Hepatocyte (in vitro differentiated cells): Measurements from ENCODE around the gene ZER1. TPM values are rescaled to one million over a fixed set of nuclear protein-coding genes. Genes with fewer than 3 reads are reported as not detected.

Experiments used
- DNase-seq: peaks from one replicate; pipeline ENCODE4 v3.0.0-alpha.2; 2016; ENCODE audit warnings: low spot score
- H2AFZ ChIP-seq: fragments of 200-600 bp; sonication (generic); 2 replicates; pipeline ENCODE4 v1.6.0; 2016; ENCODE audit warnings: antibody characterized with exemption, mild to moderate bottlenecking
- H3K27ac ChIP-seq: fragments of 200-600 bp; sonication (generic); 2 replicates; pipeline ENCODE4 v1.5.1; 2016; ENCODE audit warnings: mild to moderate bottlenecking
- H3K27me3 ChIP-seq: fragments of 200-600 bp; sonication (generic); 2 replicates; pipeline ENCODE4 v1.6.1; 2016
- H3K36me3 ChIP-seq: fragments of 200-600 bp; sonication (generic); replicated peaks from 2 replicates; pipeline ENCODE4 v1.5.1; 2016; ENCODE audit warnings: low read depth; ENCODE audit not compliant: insufficient read depth
- H3K4me1 ChIP-seq: fragments of 200-600 bp; sonication (generic); 2 replicates; pipeline ENCODE4 v1.5.1; 2016; ENCODE audit warnings: mild to moderate bottlenecking, moderate library complexity; ENCODE audit not compliant: insufficient read depth
- H3K4me2 ChIP-seq: fragments of 200-600 bp; sonication (generic); 2 replicates; pipeline ENCODE4 v1.6.0; 2016
- H3K4me3 ChIP-seq: fragments of 200-600 bp; sonication (generic); 2 replicates; pipeline ENCODE4 v1.5.1; 2016; ENCODE audit warnings: mild to moderate bottlenecking
- H3K79me2 ChIP-seq: fragments of 200-600 bp; sonication (generic); 2 replicates; pipeline ENCODE4 v1.6.0; 2017; ENCODE audit warnings: mild to moderate bottlenecking
- H3K9me2 ChIP-seq: fragments of 200-600 bp; sonication (generic); replicated peaks from 2 replicates; pipeline ENCODE4 v1.6.0; 2017; ENCODE audit warnings: mild to moderate bottlenecking; ENCODE audit not compliant: insufficient read depth
- H3K9me3 ChIP-seq: fragments of 200-600 bp; sonication (generic); 2 replicates; pipeline ENCODE4 v1.5.1; 2016; ENCODE audit warnings: low read depth, mild to moderate bottlenecking
- H4K20me1 ChIP-seq: fragments of 200-600 bp; sonication (generic); 2 replicates; pipeline ENCODE4 v1.6.0; 2016; ENCODE audit warnings: mild to moderate bottlenecking; ENCODE audit not compliant: insufficient read depth, poor library complexity, severe bottlenecking
- CTCF ChIP-seq: fragments of 200-600 bp; sonication (generic); IDR thresholded peaks from 2 replicates; pipeline ENCODE4 v1.5.1; 2016; ENCODE audit warnings: antibody characterized with exemption, mild to moderate bottlenecking; ENCODE audit not compliant: poor library complexity
- EZH2 ChIP-seq: fragments of 200-600 bp; sonication (generic); IDR thresholded peaks from 2 replicates; pipeline ENCODE4 v1.6.1; 2016; ENCODE audit warnings: antibody characterized with exemption, mild to moderate bottlenecking, borderline replicate concordance
- EZH2phosphoT487 ChIP-seq: fragments of 200-600 bp; sonication (generic); IDR thresholded peaks from one replicate; pipeline ENCODE4 v1.6.1; 2018; ENCODE audit warnings: antibody characterized with exemption, mild to moderate bottlenecking, low read depth, moderate library complexity; ENCODE audit not compliant: unreplicated experiment, severe bottlenecking
- WGBS: methylation state at CpG from one replicate; pipeline ENCODE4 v1.1.6; 2016; ENCODE audit warnings: low lambda C conversion rate; ENCODE audit errors: missing lambda C conversion rate; 5-methylcytosine and 5-hydroxymethylcytosine counted together
- polyA plus RNA-seq: library from polyadenylated mRNA; unstranded; fragments of >200 nt; fragmentation: Nextera tagmentation; extraction: Ambion mirVana; gene quantifications from 2 replicates; pipeline ENCODE4 v1.2.1, GENCODE V29; 2016
- total RNA-seq: library from RNA; depleted of rRNA; stranded (reverse); fragments of >200 nt; gene quantifications from 2 replicates; pipeline ENCODE4 v1.2.3, GENCODE V29; 2014

ZER1 gene
- total and polyA plus RNA-seq, 2 experiments from 2014 or later, result 24.4 to 38.9 TPM

DNA sequence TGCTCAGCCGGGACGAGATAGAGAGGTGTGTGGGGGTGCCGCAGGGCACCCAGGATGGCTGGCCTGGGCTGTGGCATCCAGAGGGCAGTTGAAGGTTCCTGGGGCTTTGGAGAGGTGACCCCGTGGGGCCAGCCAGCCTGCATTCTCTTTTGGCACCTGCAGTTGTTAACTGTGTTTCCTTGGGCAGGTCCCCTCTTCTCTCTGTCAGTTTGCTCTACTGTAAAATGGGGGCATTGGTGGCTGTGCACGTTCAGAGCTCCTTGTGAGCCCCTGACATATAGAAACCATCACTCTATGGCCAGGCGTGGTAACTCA, 56.3 kb downstream of the ZER1 start:
- H3K9me3 ChIP-seq, result no peaks in the 10 kb centered on the region
- no peaks in the 10 kb centered on the region for H4K20me1 ChIP-seq
- TF ChIP-seq EZH2, result no peak
- no peak for TF ChIP-seq CTCF
- no peak for TF ChIP-seq EZH2phosphoT487
- H3K27me3 ChIP-seq, result no peaks in the 10 kb centered on the region
- no peak overlapping the region for H3K4me3 ChIP-seq
- H2AFZ ChIP-seq, result no peak overlapping the region
- WGBS, result 88% methylated on average over 6 of the region's 6 CpGs
- no peak for DNase-seq
- no peaks in the 10 kb centered on the region for H3K36me3 ChIP-seq
- no peak overlapping the region for H3K4me2 ChIP-seq
- no peaks in the 10 kb centered on the region for H3K9me2 ChIP-seq
- H3K79me2 ChIP-seq, result no peaks in the 10 kb centered on the region
- peaks cover 2% of the 10 kb centered on the region for H3K4me1 ChIP-seq
- no peak overlapping the region for H3K27ac ChIP-seq

DNA sequence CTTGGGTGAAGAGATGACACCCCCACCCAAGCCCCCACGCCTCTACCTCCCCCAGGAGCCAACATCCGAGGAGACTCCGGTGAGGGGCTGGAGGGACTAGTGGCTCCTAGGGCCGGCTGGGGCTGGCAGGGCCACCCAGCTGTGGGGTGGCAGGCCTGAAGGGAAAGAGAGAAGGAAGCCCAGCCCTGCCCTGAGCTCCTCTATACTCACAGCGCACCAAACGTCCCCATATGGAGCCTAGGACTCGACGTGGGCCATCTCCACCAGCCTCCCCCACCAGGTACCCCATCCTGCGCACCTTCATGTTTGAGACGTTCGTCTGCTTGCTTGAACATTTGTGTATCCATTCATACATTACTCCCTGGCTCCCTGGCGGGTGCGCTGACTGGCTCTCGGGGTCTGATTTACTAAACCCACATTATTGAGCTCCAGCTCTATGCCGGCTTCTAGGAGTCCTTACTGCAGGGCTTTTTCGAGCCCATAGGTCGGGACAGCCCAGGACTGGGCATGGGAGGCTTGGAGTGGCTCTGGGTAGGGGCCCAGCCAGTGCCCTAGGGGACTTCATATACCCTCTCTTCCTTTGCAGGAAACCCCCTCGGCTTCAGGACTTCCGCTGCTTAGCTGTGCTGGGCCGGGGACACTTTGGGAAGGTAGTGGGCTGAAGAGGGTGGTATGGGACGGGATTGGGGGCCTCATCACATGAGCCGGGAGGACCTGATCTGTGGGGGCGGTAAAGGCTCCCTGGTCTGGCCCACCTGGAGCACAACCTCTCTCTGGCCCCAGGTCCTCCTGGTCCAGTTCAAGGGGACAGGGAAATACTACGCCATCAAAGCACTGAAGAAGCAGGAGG, 56.9 kb downstream of the ZER1 start:
- no peak for DNase-seq
- no peak for TF ChIP-seq EZH2
- TF ChIP-seq CTCF, result no peak
- no peak for TF ChIP-seq EZH2phosphoT487

DNA sequence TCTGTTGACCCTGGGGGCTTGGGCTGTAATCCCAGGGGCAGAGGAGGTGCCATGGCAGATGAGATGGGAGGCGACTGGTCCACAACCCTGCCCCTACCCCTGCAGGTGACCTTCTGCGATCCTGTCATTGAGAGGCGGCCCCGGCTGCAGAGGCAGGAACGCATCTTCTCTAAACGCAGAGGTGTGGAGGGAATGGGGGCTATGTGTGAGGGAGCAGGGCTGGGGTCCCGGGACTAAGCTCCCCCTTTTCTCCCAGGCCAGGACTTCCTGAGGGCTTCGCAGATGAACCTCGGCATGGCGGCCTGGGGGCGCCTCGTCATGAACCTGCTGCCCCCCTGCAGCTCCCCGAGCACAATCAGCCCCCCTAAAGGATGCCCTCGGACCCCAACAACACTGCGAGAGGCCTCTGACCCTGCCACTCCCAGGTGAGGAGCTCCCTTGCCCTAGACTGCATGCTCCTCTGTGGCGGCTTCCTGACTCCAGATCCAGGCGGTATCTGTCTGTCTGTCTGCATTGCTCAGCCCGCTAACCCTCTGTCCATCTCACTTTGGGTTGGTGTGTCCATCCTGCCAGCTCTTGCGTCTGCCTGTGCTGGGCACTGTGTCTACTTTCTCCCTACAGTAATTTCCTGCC, 57.7 kb downstream of the ZER1 start:
- H3K27me3 ChIP-seq, result no peaks in the 10 kb centered on the region
- no peaks in the 10 kb centered on the region for H3K36me3 ChIP-seq
- H4K20me1 ChIP-seq, result no peaks in the 10 kb centered on the region
- H3K4me1 ChIP-seq, result peaks cover 2% of the 10 kb centered on the region
- 97% methylated on average over 16 of the region's 19 CpGs for WGBS
- H3K9me2 ChIP-seq, result no peaks in the 10 kb centered on the region
- no peaks in the 10 kb centered on the region for H3K79me2 ChIP-seq
- no peak overlapping the region for H3K4me3 ChIP-seq
- no peak overlapping the region for H3K4me2 ChIP-seq
- H3K9me3 ChIP-seq, result no peaks in the 10 kb centered on the region
- H3K27ac ChIP-seq, result no peak overlapping the region
- TF ChIP-seq EZH2 (no peak), EZH2phosphoT487 (no peak), CTCF (no peak)
- no peak overlapping the region for H2AFZ ChIP-seq
- no peak for DNase-seq

More for the DNA sequence above, 56.9 kb downstream of the ZER1 start:
- H3K4me3 ChIP-seq, result no peak overlapping the region
- whole genome bisulfite sequencing, result 92% methylated on average over 24 of the region's 24 CpGs
- no peaks in the 10 kb centered on the region for H3K9me2 ChIP-seq
- H3K27me3 ChIP-seq, result no peaks in the 10 kb centered on the region
- H3K79me2 ChIP-seq, result no peaks in the 10 kb centered on the region
- no peaks in the 10 kb centered on the region for H3K9me3 ChIP-seq
- no peaks in the 10 kb centered on the region for H4K20me1 ChIP-seq
- no peak overlapping the region for H3K27ac ChIP-seq
- no peak overlapping the region for H3K4me2 ChIP-seq
- H2AFZ ChIP-seq, result no peak overlapping the region
- peaks cover 2% of the 10 kb centered on the region for H3K4me1 ChIP-seq
- H3K36me3 ChIP-seq, result no peaks in the 10 kb centered on the region
